Smooth muscle cell (in vitro differentiated cells): ENCODE results near the gene ACOT7. TPM values are rescaled to one million over a fixed set of nuclear protein-coding genes. Genes with fewer than 3 reads are reported as not detected.

Experiments
- DNase-seq: peaks from one replicate; lab custom pipeline; 2025; ENCODE audit not compliant: unreplicated experiment; lab: John Stamatoyannopoulos, UW
- H2AFZ ChIP-seq: fragments of 200-600 bp; sonication (generic); 2 replicates; pipeline ENCODE4 v1.6.0; 2016; ENCODE audit warnings: antibody characterized with exemption, low read depth, mild to moderate bottlenecking
- H3F3A ChIP-seq: fragments of 200-600 bp; sonication (generic); 2 replicates; pipeline ENCODE4 v1.6.0; 2017; ENCODE audit warnings: antibody characterized with exemption, low read depth
- H3K27ac ChIP-seq: fragments of 200-600 bp; sonication (generic); 2 replicates; pipeline ENCODE4 v1.5.1; 2016; ENCODE audit warnings: low read depth, mild to moderate bottlenecking
- H3K27me3 ChIP-seq: fragments of 200-600 bp; sonication (generic); 2 replicates; pipeline ENCODE4 v1.6.1; 2016; ENCODE audit warnings: low read depth, mild to moderate bottlenecking
- H3K36me3 ChIP-seq: fragments of 200-600 bp; sonication (generic); 2 replicates; pipeline ENCODE4 v1.5.1; 2016; ENCODE audit warnings: low read depth
- H3K4me1 ChIP-seq: fragments of 200-600 bp; sonication (generic); 2 replicates; pipeline ENCODE4 v1.5.1; 2016; ENCODE audit warnings: low read depth
- H3K4me2 ChIP-seq: fragments of 200-600 bp; sonication (generic); 2 replicates; pipeline ENCODE4 v1.6.0; 2016; ENCODE audit warnings: mild to moderate bottlenecking
- H3K4me3 ChIP-seq: fragments of 200-600 bp; sonication (generic); 2 replicates; pipeline ENCODE4 v1.5.1; 2016; ENCODE audit warnings: mild to moderate bottlenecking
- H3K79me2 ChIP-seq: fragments of 200-600 bp; sonication (generic); 2 replicates; pipeline ENCODE4 v1.6.0; 2016; ENCODE audit warnings: low read depth, mild to moderate bottlenecking
- H3K9ac ChIP-seq: fragments of 200-600 bp; sonication (generic); 2 replicates; pipeline ENCODE4 v1.6.0; 2016; ENCODE audit warnings: low read depth
- H3K9me3 ChIP-seq: fragments of 200-600 bp; sonication (generic); replicated peaks from 2 replicates; pipeline ENCODE4 v1.5.1; 2016; ENCODE audit warnings: low read depth
- H4K20me1 ChIP-seq: fragments of 200-600 bp; sonication (generic); 2 replicates; pipeline ENCODE4 v1.6.0; 2016; ENCODE audit warnings: low read depth
- CTCF ChIP-seq: fragments of 200-600 bp; sonication (generic); IDR thresholded peaks from 2 replicates; pipeline ENCODE4 v1.5.1; 2017; ENCODE audit warnings: borderline replicate concordance, mild to moderate bottlenecking, antibody characterized with exemption; ENCODE audit not compliant: insufficient read depth, poor library complexity, severe bottlenecking
- WGBS: methylation state at CpG from one replicate; pipeline ENCODE4 v1.1.7; 2016; ENCODE audit warnings: low lambda C conversion rate; 5-methylcytosine and 5-hydroxymethylcytosine counted together
- polyA plus RNA-seq: library from polyadenylated mRNA; unstranded; fragments of >200 nt; fragmentation: Nextera tagmentation; extraction: Ambion mirVana; gene quantifications from 2 replicates; pipeline ENCODE4 v1.2.1, GENCODE V29; 2016
- total RNA-seq: library from RNA; depleted of rRNA; stranded (reverse); fragments of >200 nt; gene quantifications from 2 replicates; pipeline ENCODE4 v1.2.3, GENCODE V29; 2014

The ACOT7 gene
- total and polyA plus RNA-seq, 2 experiments from 2014 or later: 19.5 to 53.8 TPM

- Histone ChIP-seq H3K4me2 (no peak overlapping the region), H3K4me3 (no peak overlapping the region), H4K20me1 (peaks cover 37% of the 10 kb centered on the region), H3K27ac (no peak overlapping the region), H3K9me3 (no peaks in the 10 kb centered on the region), H3K9ac (no peak overlapping the region), H2AFZ (no peak overlapping the region), H3F3A (no peaks in the 10 kb centered on the region), H3K4me1 (no peaks in the 10 kb centered on the region), H3K79me2 (no peaks in the 10 kb centered on the region), H3K27me3 (no peaks in the 10 kb centered on the region), H3K36me3 (no peaks in the 10 kb centered on the region)
- no peak for DNase-seq
- TF ChIP-seq CTCF: no peak
- WGBS: 77% methylated on average over 13 of the region's 13 CpGs
Measured at GRCh38 chr1:6348511-6349191, 44.9 kb downstream of the ACOT7 start.

GRCh38 chr1:6347641-6348487 is 45.7 kb downstream of the ACOT7 start:
- Histone ChIP-seq H4K20me1 (peaks cover 32% of the 10 kb centered on the region), H3K4me3 (no peak overlapping the region), H3K27me3 (no peaks in the 10 kb centered on the region), H3K4me2 (no peak overlapping the region), H3K27ac (no peak overlapping the region), H2AFZ (no peak overlapping the region), H3K79me2 (no peaks in the 10 kb centered on the region), H3F3A (no peaks in the 10 kb centered on the region), H3K36me3 (no peaks in the 10 kb centered on the region), H3K9ac (no peak overlapping the region), H3K4me1 (no peaks in the 10 kb centered on the region), H3K9me3 (no peaks in the 10 kb centered on the region)
- 83% methylated on average over 15 of the region's 15 CpGs for WGBS
- DNase-seq: no peak
- peak; percentile 51 for TF ChIP-seq CTCF

- Histone ChIP-seq H3K4me2 (no peak overlapping the region), H3K27me3 (no peaks in the 10 kb centered on the region), H2AFZ (no peak overlapping the region), H3K4me3 (no peak overlapping the region), H3K36me3 (no peaks in the 10 kb centered on the region), H3K79me2 (no peaks in the 10 kb centered on the region), H3K9ac (no peak overlapping the region), H3K9me3 (no peaks in the 10 kb centered on the region), H4K20me1 (peaks cover 11% of the 10 kb centered on the region), H3K4me1 (no peaks in the 10 kb centered on the region), H3K27ac (no peak overlapping the region), H3F3A (no peaks in the 10 kb centered on the region)
- TF ChIP-seq CTCF: no peak
- WGBS: 91% methylated on average over 14 of the region's 14 CpGs
- DNase-seq: no peak
Measured at GRCh38 chr1:6345460-6345859, 48.1 kb downstream of the ACOT7 start.
